B cell (primary cell): ENCODE data around the gene PORCN. TPM values are rescaled to one million over a fixed set of nuclear protein-coding genes. Genes with fewer than 3 reads are reported as not detected.

Source experiments
- ATAC-seq: fragments of 200-7000 bp; cut with Tn5 transposase; one replicate; pipeline ENCODE4 v1.10.0; 2021; ENCODE audit warnings: low read depth, mild to moderate bottlenecking, moderate number of reproducible peaks, moderate library complexity
- CTCF ChIA-PET: fragments of 350-600 bp; sonication (Branson Sonifier 250); formaldehyde crosslinking; loops from one replicate; lab custom pipeline; 2021; ENCODE audit warnings: antibody characterized with exemption, inconsistent platforms; lab: Charles Lee
- POLR2A ChIA-PET: fragments of 350-600 bp; sonication (Branson Sonifier 250); formaldehyde crosslinking; loops from one replicate; lab custom pipeline; 2021; ENCODE audit warnings: antibody characterized with exemption; lab: Charles Lee
- DNase-seq: peaks from one replicate; pipeline ENCODE4 v3.0.0; 2013
- H2AFZ ChIP-seq: 2 replicates; pipeline ENCODE4 v1.6.1; 2012; ENCODE audit warnings: mild to moderate bottlenecking, low read depth, low read length; ENCODE audit not compliant: insufficient read depth, poor library complexity, severe bottlenecking
- H3K27ac ChIP-seq, 2 donors: 1 replicate in 1 of 2; 2 replicates in 1 of 2; pipeline ENCODE4 v1.5.1; 2012 to 2013; ENCODE audit warnings: low read length in 2 of 2, mild to moderate bottlenecking in 2 of 2, moderate library complexity in 1 of 2
- H3K27me3 ChIP-seq, 4 experiments: fragments of 200-600 bp in 1 of 4; sonication (generic) in 1 of 4; replicated peaks in 1 of 4; 1 replicate in 2 of 4; 2 replicates in 2 of 4; pipeline versions ENCODE4 v1.6.1 to v1.7.0; 2013 to 2016; ENCODE audit warnings: low read length in 3 of 4, mild to moderate bottlenecking in 2 of 4, mixed read lengths in 1 of 4, moderate library complexity in 1 of 4; ENCODE audit not compliant: insufficient read depth in 4 of 4, control insufficient read depth in 3 of 4; ENCODE audit errors: control extremely low read depth in 1 of 4
- H3K36me3 ChIP-seq, 2 experiments: replicated peaks in 1 of 2; 1 replicate in 1 of 2; 2 replicates in 1 of 2; pipeline versions ENCODE4 v1.6.1 to v1.7.1; 2013; ENCODE audit warnings: low read length in 1 of 2; ENCODE audit not compliant: insufficient read depth in 2 of 2, control insufficient read depth in 1 of 2; ENCODE audit errors: control extremely low read depth in 1 of 2, extremely low read depth in 1 of 2
- H3K4me1 ChIP-seq, 2 donors: fragments of 200-600 bp in 1 of 2; sonication (generic) in 1 of 2; 1 replicate in 1 of 2; 2 replicates in 1 of 2; pipeline versions ENCODE4 v1.5.1 to v1.6.1; 2013 to 2017; ENCODE audit warnings: low read length in 2 of 2; ENCODE audit not compliant: control insufficient read depth in 2 of 2, insufficient read depth in 2 of 2
- H3K4me2 ChIP-seq: replicated peaks from 2 replicates; pipeline ENCODE3; 2012; ENCODE audit warnings: mild to moderate bottlenecking, low read depth, low read length; ENCODE audit not compliant: poor library complexity, severe bottlenecking
- H3K4me3 ChIP-seq, 5 experiments: fragments of 200-600 bp in 1 of 5; sonication (generic) in 1 of 5; 1 replicate in 3 of 5; 2 replicates in 2 of 5; pipeline versions ENCODE4 v1.5.1 to v1.7.0; 2011 to 2016; ENCODE audit warnings: low read length in 4 of 5, mild to moderate bottlenecking in 4 of 5, low read depth in 2 of 5, control low read depth in 1 of 5, moderate library complexity in 1 of 5; ENCODE audit not compliant: insufficient read depth in 1 of 5; ENCODE audit errors: control extremely low read depth in 1 of 5, extremely low read depth in 1 of 5
- H3K79me2 ChIP-seq: fragments of 200-600 bp; sonication (generic); one replicate; pipeline ENCODE4 v1.6.0; 2016; ENCODE audit warnings: low read length; ENCODE audit not compliant: control insufficient read depth, insufficient read depth
- H3K9ac ChIP-seq: fragments of 200-600 bp; sonication (generic); 2 replicates; pipeline ENCODE4 v1.6.1; 2017; ENCODE audit warnings: mild to moderate bottlenecking, low read length, moderate library complexity
- H3K9me3 ChIP-seq, 3 donors: one replicate each; pipeline versions ENCODE4 v1.6.1 to v1.7.1; 2013; ENCODE audit warnings: low read length in 2 of 3; ENCODE audit not compliant: control insufficient read depth in 2 of 3, insufficient read depth in 1 of 3; ENCODE audit errors: control extremely low read depth in 1 of 3
- H4K20me1 ChIP-seq: 2 replicates; pipeline ENCODE4 v1.6.0; 2012; ENCODE audit warnings: mild to moderate bottlenecking, low read length; ENCODE audit not compliant: insufficient read depth, control insufficient read depth, poor library complexity, severe bottlenecking
- H3K27ac Mint-ChIP-seq: one replicate; pipeline ENCODE4 v1.8.0; 2021; ENCODE audit warnings: mixed read lengths
- H3K27me3 Mint-ChIP-seq: one replicate; pipeline ENCODE4 v1.8.0; 2021; ENCODE audit warnings: mixed read lengths
- H3K4me1 Mint-ChIP-seq: one replicate; pipeline ENCODE4 v1.8.0; 2021; ENCODE audit warnings: mixed read lengths
- H3K4me3 Mint-ChIP-seq: one replicate; pipeline ENCODE4 v1.8.0; 2021; ENCODE audit warnings: mixed read lengths
- H3K9me3 Mint-ChIP-seq: one replicate; pipeline ENCODE4 v1.8.0; 2022; ENCODE audit warnings: mixed read lengths; ENCODE audit not compliant: insufficient read depth
- EZH2 ChIP-seq: IDR thresholded peaks from 2 replicates; pipeline ENCODE4 v1.6.1; 2012; ENCODE audit warnings: borderline replicate concordance, low read depth, mild to moderate bottlenecking, moderate library complexity, low read length; ENCODE audit not compliant: insufficient read depth, poor library complexity, severe bottlenecking
- WGBS: methylation state at CpG from one replicate; pipeline ENCODE4 v1.1.5; 2013; ENCODE audit warnings: missing lambda C conversion rate; ENCODE audit not compliant: insufficient coverage; 5-methylcytosine and 5-hydroxymethylcytosine counted together
- intact Hi-C: fragments of 100-400 bp; cut with micrococcal nuclease; formaldehyde crosslinking; loops from one replicate; pipeline ENCODE4 v1.10.0; 2022
- polyA plus RNA-seq: library from polyadenylated mRNA; depleted of rRNA; stranded (reverse); fragments of >200 nt; gene quantifications from 2 replicates; pipeline ENCODE4 v1.2.3, GENCODE V29; 2012
- total RNA-seq, 2 donors: library from RNA; stranded (reverse); fragments of 120-200 nt in 1 of 2; gene quantifications; 1 replicate in 1 of 2; 2 replicates in 1 of 2; pipeline versions ENCODE4 v1.2.3 to v1.2.4, GENCODE V29; 2013 to 2022
- TF ChIP-seq, protein P1 (sequence below): fragments of 200-600 bp; IDR thresholded peaks from one replicate; pipeline ENCODE4 v1.8.0; 2022; ENCODE audit warnings: antibody characterized with exemption, mild to moderate bottlenecking

The PORCN gene
- total and polyA plus RNA-seq, 2 donors (not counting 1 experiment from before 2014, with no cell fraction given): 12.8 to 18.5 TPM

DNA sequence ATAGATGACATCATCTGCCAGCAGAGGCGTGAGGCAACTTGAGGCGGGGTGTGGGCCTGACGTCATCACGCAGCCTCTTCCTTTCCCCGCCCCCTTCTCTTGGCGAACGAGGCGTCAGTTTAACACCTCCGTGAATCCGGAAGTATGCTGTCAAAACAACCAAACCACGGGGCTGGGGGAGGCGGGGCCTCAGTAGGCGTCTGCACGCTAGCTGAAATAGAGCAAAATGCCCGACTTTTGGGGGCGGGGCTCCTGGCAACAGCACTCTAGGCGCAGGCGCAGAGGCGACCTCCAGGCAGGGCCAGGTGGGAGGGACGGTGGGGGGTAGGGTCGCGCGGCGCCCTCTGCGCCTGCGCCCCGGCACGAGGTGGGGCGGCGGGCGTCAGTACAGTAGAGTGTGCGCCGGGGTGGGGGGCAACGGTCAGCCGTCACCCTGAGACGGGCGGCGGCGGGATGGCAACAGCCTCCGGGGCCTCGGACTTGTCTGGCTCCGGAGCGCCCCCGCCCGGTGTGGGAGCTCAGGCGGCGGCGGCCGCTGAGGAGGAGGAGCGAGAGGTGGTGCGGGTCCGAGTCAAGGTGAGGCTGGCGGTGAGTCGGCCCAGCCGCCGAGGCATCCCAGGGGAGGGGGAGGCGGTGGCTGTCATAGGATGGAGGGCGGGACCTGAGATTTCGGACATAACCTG, 30.7 kb downstream of the PORCN start, which contains the start of gene TBC1D25:
TBC1D25 (plus strand) TSS at position 370 of the 683 bp plus-strand sequence; CDS start at position 454, 84 bp downstream.
- Histone ChIP-seq H3K36me3 (peaks cover 0 to 7% of the 10 kb centered on the region in 2 experiments), H3K27ac (peak within 1 kb of the TSS; percentile 94 to 97), H3K4me1 (peaks cover 10 to 18% of the 10 kb centered on the region in 2 donors), H3K9ac (peak within 1 kb of the TSS; percentile 93), H4K20me1 (no peaks in the 10 kb centered on the region), H3K9me3 (no peaks in the 10 kb centered on the region), H2AFZ (peak within 1 kb of the TSS; percentile 69), H3K4me2 (peak within 1 kb of the TSS; percentile 81), H3K27me3 (no peaks in the 10 kb centered on the region), H3K4me3 (peak within 1 kb of the TSS in 4 of 5 experiments; percentile 66 to 76 (median 74)), H3K79me2 (peaks cover 19% of the 10 kb centered on the region)
- peak within 1 kb of the TSS; percentile 97 for H3K27ac Mint-ChIP-seq
- peak within 1 kb of the TSS; percentile 91 for H3K4me3 Mint-ChIP-seq
- under 1% methylated on average over 47 of the region's 59 CpGs for WGBS
- intact Hi-C loops: loop anchor here (1.0 kb wide), 6 partner anchors 18 to 157 kb away; partner anchors contain the start of genes EBP, PORCN, RBM3 and SUV39H1
- ATAC-seq: peak; percentile 79
- TF ChIP-seq EZH2: no peak
- TF ChIP-seq, protein P1, sequence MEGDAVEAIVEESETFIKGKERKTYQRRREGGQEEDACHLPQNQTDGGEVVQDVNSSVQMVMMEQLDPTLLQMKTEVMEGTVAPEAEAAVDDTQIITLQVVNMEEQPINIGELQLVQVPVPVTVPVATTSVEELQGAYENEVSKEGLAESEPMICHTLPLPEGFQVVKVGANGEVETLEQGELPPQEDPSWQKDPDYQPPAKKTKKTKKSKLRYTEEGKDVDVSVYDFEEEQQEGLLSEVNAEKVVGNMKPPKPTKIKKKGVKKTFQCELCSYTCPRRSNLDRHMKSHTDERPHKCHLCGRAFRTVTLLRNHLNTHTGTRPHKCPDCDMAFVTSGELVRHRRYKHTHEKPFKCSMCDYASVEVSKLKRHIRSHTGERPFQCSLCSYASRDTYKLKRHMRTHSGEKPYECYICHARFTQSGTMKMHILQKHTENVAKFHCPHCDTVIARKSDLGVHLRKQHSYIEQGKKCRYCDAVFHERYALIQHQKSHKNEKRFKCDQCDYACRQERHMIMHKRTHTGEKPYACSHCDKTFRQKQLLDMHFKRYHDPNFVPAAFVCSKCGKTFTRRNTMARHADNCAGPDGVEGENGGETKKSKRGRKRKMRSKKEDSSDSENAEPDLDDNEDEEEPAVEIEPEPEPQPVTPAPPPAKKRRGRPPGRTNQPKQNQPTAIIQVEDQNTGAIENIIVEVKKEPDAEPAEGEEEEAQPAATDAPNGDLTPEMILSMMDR: peak; percentile 50
- peak; percentile 97 for DNase-seq
- peaks cover 20% of the 10 kb centered on the region for H3K4me1 Mint-ChIP-seq
- no peaks in the 10 kb centered on the region for H3K27me3 Mint-ChIP-seq
- ChIA-PET POLR2A (interaction anchor here (0.5 to 2.9 kb wide), 17 partner anchors 18 to 889 kb away, joined by 3 to 20 read pairs (median 5); partner anchors contain the start of genes EBP, ELK1, FTSJ1 and HDAC6), CTCF (interaction anchor here (0.7 to 2.5 kb wide), 5 partner anchors 9 to 1363 kb away, joined by 3 to 11 read pairs (median 3); no protein-coding TSS in a partner anchor)
- no peaks in the 10 kb centered on the region for H3K9me3 Mint-ChIP-seq
